Heart left ventricle (tissue), 13 donors: ENCODE measurements around the gene TINCR.

Experiments
- CTCF ChIP-seq, 12 donors: fragments of 200-600 bp; sonication (generic) in 4 of 12; IDR thresholded peaks; one replicate each; pipeline versions ENCODE4 v1.5.0 to v1.8.0; 2018 to 2022; ENCODE audit warnings: antibody characterized with exemption in 12 of 12, mild to moderate bottlenecking in 5 of 12
- POLR2A ChIP-seq, 2 donors: fragments of 450-650 bp; IDR thresholded peaks; one replicate each; pipeline ENCODE4 v1.6.1; 2017; ENCODE audit warnings: antibody characterized with exemption in 2 of 2, mild to moderate bottlenecking in 2 of 2, moderate library complexity in 2 of 2
- donor health status: ischemic (EF 13 %, LVEDD 7.1; RV severe dilation, severe dysfunction).
- donor health status: DM: no; HTN: yes; CAD: no.
- donor health status: DM: no; HTN: no; CAD: no.
- donor health status: ischemic (EF 25% LVEDD 6.9; RV normal size, moderate dysfunction).
- donor health status: ischemic (EF 25% LVEDD 5.7; RV mildly dilated, moderate dysfunction).
- donor health status: ischemic (EF 35%, LVEDD 5.7; RV mildly dilated, moderate dysfunction).
- donor health status: nonischemic (EF 11% LVEDD 7.7; RV severe dilation, severe dysfunction).
- donor health status: DM: yes; HTN: yes; CAD: no.
- donor health status: PGD.
- donor health status: ischemic (EF 29% LVEDD 5.4; RV normal size, mild dysfunction).
- donor health status: nonischemic (EF 23%, LVEDD 6.1; RV moderate dilation, normal function).

GRCh38 chr19:5522106-5522505, 45.6 kb downstream of the TINCR start:
- no peak for TF ChIP-seq POLR2A (IDR thresholded peaks at IDR 0.05)
- no peak for TF ChIP-seq CTCF (IDR thresholded peaks at IDR 0.05)
